ENCODE measurements around the gene CCDC93. TPM values are rescaled to one million over a fixed set of nuclear protein-coding genes. Genes with fewer than 3 reads are reported as not detected.

CCDC93 gene
- total RNA-seq: 22.8 and 27.4 TPM in 2 replicates

GRCh38 chr2:118013724-118014491 lies at the start of gene CCDC93:
CCDC93 (minus strand) TSS chr2:118014070; CDS start chr2:118013995, 75 bp downstream.

Other genes starting within 250 kb of the CCDC93 start
- 42.1 and 50.9 TPM in 2 replicates for gene DDX18, start 199.4 kb downstream of the CCDC93 start, total RNA-seq
- 11.5 and 15.9 TPM in 2 replicates for gene INSIG2, start 74.4 kb upstream of the CCDC93 start, total RNA-seq